Lower lobe of right lung (tissue), 2 donors: ENCODE data around the gene ZFP62. TPM values are rescaled to one million over a fixed set of nuclear protein-coding genes. Genes with fewer than 3 reads are reported as not detected.

Source experiments
- ATAC-seq, 2 donors: fragments of 200-7000 bp; cut with Tn5 transposase; one replicate each; pipeline ENCODE4 v1.9.1; 2020 to 2022; ENCODE audit warnings: mild to moderate bottlenecking in 2 of 2, moderate library complexity in 2 of 2
- DNase-seq: peaks from one replicate; pipeline ENCODE4 v3.0.0-alpha.2; 2020
- H3K27ac ChIP-seq: fragments of 200-600 bp; one replicate; pipeline ENCODE4 v1.8.0; 2022
- H3K27me3 ChIP-seq: fragments of 200-600 bp; one replicate; pipeline ENCODE4 v1.8.0; 2022; ENCODE audit warnings: low read depth
- H3K36me3 ChIP-seq: fragments of 200-600 bp; one replicate; pipeline ENCODE4 v1.8.0; 2022; ENCODE audit warnings: mild to moderate bottlenecking
- H3K4me1 ChIP-seq: fragments of 200-600 bp; one replicate; pipeline ENCODE4 v1.8.0; 2022
- H3K4me3 ChIP-seq: fragments of 200-600 bp; one replicate; pipeline ENCODE4 v1.8.0; 2022; ENCODE audit warnings: mild to moderate bottlenecking
- H3K9me3 ChIP-seq: fragments of 200-600 bp; one replicate; pipeline ENCODE4 v1.8.0; 2022
- intact Hi-C: fragments of 100-400 bp; cut with DNase I; formaldehyde crosslinking; loops from one replicate; pipeline ENCODE4 v1.11.0; 2022
- total RNA-seq: library from RNA; stranded (reverse); fragmentation: NEBNext Ultra II Directional; extraction: Animal tissue kit (Norgen Biotek cat#: 25700); gene quantifications from one replicate; pipeline ENCODE4 v1.2.1, GENCODE V29; 2021
- TF ChIP-seq, protein P1 (sequence below): fragments of 200-600 bp; IDR thresholded peaks from one replicate; pipeline ENCODE4 v1.8.0; 2022; ENCODE audit warnings: antibody characterized with exemption, mild to moderate bottlenecking
- donor health status: DM: no; HTN: yes; CAD: no; lungs with severe emphysema.

ZFP62 gene
- total RNA-seq, 1 donor from 2014 or later = 28.3 TPM

DNA sequence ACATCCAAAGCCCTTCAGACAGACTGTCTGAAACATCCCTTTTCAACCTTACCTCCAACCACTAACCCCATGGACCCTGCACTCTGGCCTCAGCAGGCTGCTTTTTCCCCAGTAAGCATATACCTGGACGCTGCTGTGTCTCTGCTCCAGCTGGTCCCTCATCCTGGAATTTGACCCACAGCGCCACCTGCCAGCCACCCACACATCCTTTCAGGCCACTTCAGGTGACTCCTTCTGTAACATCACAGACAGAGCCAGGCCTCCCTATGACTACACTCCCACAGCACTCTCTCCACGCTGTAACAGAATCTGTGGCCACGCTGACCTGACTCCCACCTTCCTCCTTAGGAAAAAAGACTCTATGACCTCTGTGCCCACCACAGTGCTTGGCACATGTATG, 61.9 kb downstream of the ZFP62 start:
- no peaks in the 10 kb centered on the region for H3K9me3 ChIP-seq
- peaks cover 43% of the 10 kb centered on the region for H3K36me3 ChIP-seq
- intact Hi-C loops = no loop called here
- TF ChIP-seq, protein P1, sequence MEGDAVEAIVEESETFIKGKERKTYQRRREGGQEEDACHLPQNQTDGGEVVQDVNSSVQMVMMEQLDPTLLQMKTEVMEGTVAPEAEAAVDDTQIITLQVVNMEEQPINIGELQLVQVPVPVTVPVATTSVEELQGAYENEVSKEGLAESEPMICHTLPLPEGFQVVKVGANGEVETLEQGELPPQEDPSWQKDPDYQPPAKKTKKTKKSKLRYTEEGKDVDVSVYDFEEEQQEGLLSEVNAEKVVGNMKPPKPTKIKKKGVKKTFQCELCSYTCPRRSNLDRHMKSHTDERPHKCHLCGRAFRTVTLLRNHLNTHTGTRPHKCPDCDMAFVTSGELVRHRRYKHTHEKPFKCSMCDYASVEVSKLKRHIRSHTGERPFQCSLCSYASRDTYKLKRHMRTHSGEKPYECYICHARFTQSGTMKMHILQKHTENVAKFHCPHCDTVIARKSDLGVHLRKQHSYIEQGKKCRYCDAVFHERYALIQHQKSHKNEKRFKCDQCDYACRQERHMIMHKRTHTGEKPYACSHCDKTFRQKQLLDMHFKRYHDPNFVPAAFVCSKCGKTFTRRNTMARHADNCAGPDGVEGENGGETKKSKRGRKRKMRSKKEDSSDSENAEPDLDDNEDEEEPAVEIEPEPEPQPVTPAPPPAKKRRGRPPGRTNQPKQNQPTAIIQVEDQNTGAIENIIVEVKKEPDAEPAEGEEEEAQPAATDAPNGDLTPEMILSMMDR = peak; percentile 29
- H3K4me1 ChIP-seq = peaks cover 80% of the 10 kb centered on the region
- H3K27me3 ChIP-seq = no peaks in the 10 kb centered on the region
- ATAC-seq = no peak
- peak overlapping the region; percentile 6 for H3K4me3 ChIP-seq
- DNase-seq = no peak
- no peak overlapping the region for H3K27ac ChIP-seq

DNA sequence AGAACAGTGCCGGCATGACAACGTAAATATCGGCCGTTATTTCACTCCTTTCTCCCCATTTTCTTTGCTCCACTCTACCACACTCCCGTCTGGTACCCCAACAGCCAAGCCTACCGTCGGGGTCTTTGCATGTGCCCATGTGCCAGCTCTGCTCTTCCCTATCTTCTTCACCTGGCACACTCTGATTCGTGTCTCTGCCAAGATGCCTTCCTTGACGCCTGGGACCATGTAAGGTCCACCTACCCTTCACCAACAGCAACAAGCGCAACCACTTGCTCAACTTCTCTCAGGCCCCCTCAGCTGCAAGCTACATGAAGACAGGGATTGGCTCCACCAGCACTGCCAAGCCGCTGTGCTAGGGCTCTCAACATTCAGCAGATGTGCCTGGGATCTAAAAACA, 62.9 kb downstream of the ZFP62 start:
- Histone ChIP-seq H3K4me3 (no peak overlapping the region), H3K36me3 (peaks cover 53% of the 10 kb centered on the region), H3K27me3 (no peaks in the 10 kb centered on the region), H3K27ac (no peak overlapping the region), H3K4me1 (peaks cover 77% of the 10 kb centered on the region), H3K9me3 (no peaks in the 10 kb centered on the region)
- ATAC-seq (no peak), DNase-seq (no peak)
- TF ChIP-seq, protein P1 = no peak
- intact Hi-C loops = no loop called here

Other genes starting within 250 kb of the ZFP62 start
- gene FLT4, start 211.7 kb downstream of the ZFP62 start, total RNA-seq = 24.8 TPM
- not detected for gene OR2Y1, start 121.2 kb downstream of the ZFP62 start, total RNA-seq
- gene MGAT1, start 58.5 kb downstream of the ZFP62 start, total RNA-seq = 241 TPM
- gene BTNL8, start 37.9 kb upstream of the ZFP62 start, total RNA-seq = 5.3 TPM
- gene BTNL3, start 127.6 kb upstream of the ZFP62 start, total RNA-seq = not detected
- gene BTNL9, start 179.0 kb upstream of the ZFP62 start, total RNA-seq = 125 TPM